Mesothelial cell of epicardium (in vitro differentiated cells): ENCODE data around the gene TRERF1. TPM values are rescaled to one million over a fixed set of nuclear protein-coding genes. Genes with fewer than 3 reads are reported as not detected.
A peak's percentile ranks its signal among the peaks of the same experiment; 100 is the strongest.

ENCODE experiments used
- DNase-seq, 2 experiments: peaks; one replicate each; pipeline ENCODE4 v3.0.0; 2021; ENCODE audit warnings: low spot score in 2 of 2; ENCODE audit not compliant: unreplicated experiment in 2 of 2
- H3K27ac Mint-ChIP-seq: 2 replicates; pipeline ENCODE4 v1.8.0; 2021; ENCODE audit warnings: mixed read lengths
- H3K27me3 Mint-ChIP-seq: 2 replicates; pipeline ENCODE4 v1.8.0; 2021; ENCODE audit warnings: low read depth, mixed read lengths
- H3K36me3 Mint-ChIP-seq: 2 replicates; pipeline ENCODE4 v1.8.0; 2021; ENCODE audit warnings: mixed read lengths
- H3K4me1 Mint-ChIP-seq: 2 replicates; pipeline ENCODE4 v1.8.0; 2021; ENCODE audit warnings: mixed read lengths
- H3K4me3 Mint-ChIP-seq: 2 replicates; pipeline ENCODE4 v1.8.0; 2021; ENCODE audit warnings: mild to moderate bottlenecking, moderate library complexity, mixed read lengths
- H3K9me3 Mint-ChIP-seq: 2 replicates; pipeline ENCODE4 v1.8.0; 2021; ENCODE audit warnings: mixed read lengths
- CTCF ChIP-seq: fragments of 200-600 bp; sonication (generic); IDR thresholded peaks from one replicate; pipeline ENCODE4 v1.5.0; 2021; ENCODE audit warnings: antibody characterized with exemption; ENCODE audit not compliant: unreplicated experiment
- total RNA-seq: library from RNA; stranded (reverse); gene quantifications from 3 replicates; pipeline ENCODE4 v1.2.1, GENCODE V29; 2021

TRERF1 gene
- total RNA-seq, 1 donor from 2014 or later, result 19.8 TPM

- Mint-ChIP-seq H3K4me1 (peaks cover 23% of the 10 kb centered on the region), H3K4me3 (no peak overlapping the region), H3K9me3 (peaks cover 18% of the 10 kb centered on the region), H3K27me3 (no peaks in the 10 kb centered on the region), H3K27ac (no peak overlapping the region), H3K36me3 (peaks cover 23% of the 10 kb centered on the region)
- no peak for TF ChIP-seq CTCF
- DNase-seq, result no peak
Observed at GRCh38 chr6:42431877-42432276, 19.8 kb downstream of the TRERF1 start.

GRCh38 chr6:42431356-42431755 lies 20.4 kb downstream of the TRERF1 start:
- Mint-ChIP-seq H3K36me3 (peaks cover 23% of the 10 kb centered on the region), H3K9me3 (peaks cover 18% of the 10 kb centered on the region), H3K4me1 (peaks cover 23% of the 10 kb centered on the region), H3K27me3 (no peaks in the 10 kb centered on the region), H3K4me3 (no peak overlapping the region), H3K27ac (peak overlapping the region; percentile 64)
- DNase-seq, result no peak
- no peak for TF ChIP-seq CTCF

GRCh38 chr6:42429836-42430235 lies 21.9 kb downstream of the TRERF1 start:
- H3K27me3 Mint-ChIP-seq, result no peaks in the 10 kb centered on the region
- H3K4me1 Mint-ChIP-seq, result peaks cover 23% of the 10 kb centered on the region
- peaks cover 15% of the 10 kb centered on the region for H3K9me3 Mint-ChIP-seq
- TF ChIP-seq CTCF, result no peak
- H3K36me3 Mint-ChIP-seq, result peaks cover 21% of the 10 kb centered on the region
- no peak overlapping the region for H3K4me3 Mint-ChIP-seq
- peak overlapping the region; percentile 79 for H3K27ac Mint-ChIP-seq
- DNase-seq, result no peak

- peak overlapping the region; percentile 79 for H3K27ac Mint-ChIP-seq
- peaks cover 11% of the 10 kb centered on the region for H3K9me3 Mint-ChIP-seq
- H3K4me1 Mint-ChIP-seq, result peaks cover 23% of the 10 kb centered on the region
- no peaks in the 10 kb centered on the region for H3K27me3 Mint-ChIP-seq
- H3K36me3 Mint-ChIP-seq, result peaks cover 16% of the 10 kb centered on the region
- no peak for DNase-seq
- no peak overlapping the region for H3K4me3 Mint-ChIP-seq
- TF ChIP-seq CTCF, result no peak
Observed at GRCh38 chr6:42429042-42429585, 22.6 kb downstream of the TRERF1 start.

GRCh38 chr6:42428326-42429041 lies 23.2 kb downstream of the TRERF1 start:
- H3K4me3 Mint-ChIP-seq, result no peak overlapping the region
- H3K27me3 Mint-ChIP-seq, result no peaks in the 10 kb centered on the region
- DNase-seq, result no peak
- H3K27ac Mint-ChIP-seq, result peak overlapping the region; percentile 79
- peaks cover 23% of the 10 kb centered on the region for H3K4me1 Mint-ChIP-seq
- no peak for TF ChIP-seq CTCF
- peaks cover 11% of the 10 kb centered on the region for H3K36me3 Mint-ChIP-seq
- H3K9me3 Mint-ChIP-seq, result peaks cover 5% of the 10 kb centered on the region
